H1 (cell line): ENCODE data around the gene FLT1. TPM values are rescaled to one million over a fixed set of nuclear protein-coding genes. Genes with fewer than 3 reads are reported as not detected.

Experiments used
- CTCF ChIA-PET: fragments of 300-600 bp; sonication (Branson Sonifier 250); formaldehyde crosslinking; loops from one replicate; lab custom pipeline; 2021; ENCODE audit not compliant: partially characterized antibody; lab: Charles Lee
- POLR2A ChIA-PET: fragments of 300-600 bp; sonication (Branson Sonifier 250); formaldehyde crosslinking; loops from one replicate; lab custom pipeline; 2021; ENCODE audit warnings: inconsistent platforms; ENCODE audit not compliant: partially characterized antibody; lab: Charles Lee
- DNase-seq, 2 experiments: peaks; one replicate each; pipeline versions ENCODE4 v3.0.0 to v3.0.0-alpha.2; 2010 to 2022; ENCODE audit warnings: low spot score in 2 of 2, low read depth in 1 of 2, mixed read lengths in 1 of 2
- FAIRE-seq: peaks from 2 replicates; lab custom pipeline; 2011; peaks lifted over from hg19 to GRCh38; lab: Jason Lieb, UNC
- H2AFZ ChIP-seq: 2 replicates; pipeline ENCODE4 v1.8.1; 2012; ENCODE audit warnings: low read length, inconsistent platforms
- H2AK5ac ChIP-seq: 2 replicates; pipeline ENCODE4 v1.6.1; 2013; ENCODE audit warnings: low read depth, low read length
- H2BK120ac ChIP-seq: replicated peaks from 2 replicates; pipeline ENCODE3; 2013; ENCODE audit warnings: low read depth, low read length, inconsistent platforms
- H2BK12ac ChIP-seq: 2 replicates; pipeline ENCODE4 v1.6.1; 2013; ENCODE audit warnings: low read depth, low read length
- H2BK15ac ChIP-seq: 2 replicates; pipeline ENCODE4 v1.6.1; 2013; ENCODE audit warnings: low read length
- H2BK20ac ChIP-seq: 2 replicates; pipeline ENCODE4 v1.6.1; 2013; ENCODE audit warnings: low read length
- H2BK5ac ChIP-seq: 2 replicates; pipeline ENCODE4 v1.6.1; 2013; ENCODE audit warnings: low read depth, low read length
- H3K14ac ChIP-seq: 2 replicates; pipeline ENCODE4 v1.6.1; 2013; ENCODE audit warnings: inconsistent platforms; ENCODE audit not compliant: insufficient read length
- H3K18ac ChIP-seq: 2 replicates; pipeline ENCODE4 v1.6.1; 2013; ENCODE audit warnings: low read length; ENCODE audit errors: extremely low read depth
- H3K23ac ChIP-seq: 2 replicates; pipeline ENCODE4 v1.6.1; 2013; ENCODE audit warnings: inconsistent platforms; ENCODE audit not compliant: insufficient read length
- H3K23me2 ChIP-seq: 2 replicates; pipeline ENCODE4 v1.6.1; 2013; ENCODE audit warnings: low read depth, low read length
- H3K27ac ChIP-seq: 2 replicates; pipeline ENCODE4 v1.6.1; 2011; ENCODE audit warnings: low read depth, low read length, inconsistent platforms
- H3K27me3 ChIP-seq, 4 experiments: replicated peaks in 1 of 4; 1 replicate in 1 of 4; 2 replicates in 3 of 4; pipeline versions ENCODE4 v1.6.1 to v1.8.1; 2011 to 2013; ENCODE audit warnings: low read length in 3 of 4, mild to moderate bottlenecking in 3 of 4, inconsistent platforms in 2 of 4, mixed read lengths in 2 of 4, moderate library complexity in 1 of 4; ENCODE audit not compliant: control insufficient read depth in 3 of 4, insufficient read depth in 3 of 4; ENCODE audit errors: extremely low read depth in 1 of 4
- H3K36me3 ChIP-seq, 4 experiments: 2 replicates each; pipeline versions ENCODE4 v1.6.1 to v1.8.1; 2011 to 2013; ENCODE audit warnings: mild to moderate bottlenecking in 4 of 4, low read length in 3 of 4, moderate library complexity in 2 of 4, control low read depth in 1 of 4, inconsistent platforms in 1 of 4; ENCODE audit not compliant: insufficient read depth in 4 of 4, control insufficient read depth in 2 of 4
- H3K4ac ChIP-seq: replicated peaks from 2 replicates; pipeline ENCODE3; 2013; ENCODE audit warnings: low read length, low read depth, mixed read lengths, inconsistent platforms; ENCODE audit not compliant: insufficient read length
- H3K4me1 ChIP-seq, 4 experiments: replicated peaks in 1 of 4; 1 replicate in 1 of 4; 2 replicates in 3 of 4; pipeline versions ENCODE4 v1.6.1 to v1.8.1; 2011 to 2013; ENCODE audit warnings: low read length in 3 of 4, inconsistent platforms in 2 of 4, mixed read lengths in 1 of 4; ENCODE audit not compliant: insufficient read depth in 4 of 4, control insufficient read depth in 3 of 4
- H3K4me2 ChIP-seq, 2 experiments: 2 replicates each; pipeline versions ENCODE4 v1.6.1 to v1.8.1; 2011 to 2013; ENCODE audit warnings: low read depth in 2 of 2, low read length in 2 of 2, control low read depth in 1 of 2, inconsistent platforms in 1 of 2, mild to moderate bottlenecking in 1 of 2; ENCODE audit not compliant: insufficient read depth in 1 of 2
- H3K4me3 ChIP-seq, 4 experiments: fragments of 200-600, 300-600 bp in 1 of 4; sonication (generic), shearing (Covaris generic), sonication (Bioruptor Twin) in 1 of 4; 2 replicates each; pipeline versions ENCODE4 v1.5.1 to v1.8.1; 2011 to 2016; ENCODE audit warnings: low read length in 4 of 4, low read depth in 3 of 4, control low read depth in 2 of 4, inconsistent platforms in 2 of 4, mild to moderate bottlenecking in 2 of 4, mixed read lengths in 1 of 4, moderate library complexity in 1 of 4; ENCODE audit not compliant: insufficient read depth in 2 of 4; ENCODE audit errors: extremely low read depth in 1 of 4
- H3K56ac ChIP-seq: replicated peaks from 2 replicates; pipeline ENCODE3; 2013; ENCODE audit warnings: low read depth, mild to moderate bottlenecking, mixed read lengths, low read length, inconsistent platforms; ENCODE audit not compliant: insufficient read length
- H3K79me1 ChIP-seq: 2 replicates; pipeline ENCODE4 v1.6.1; 2013; ENCODE audit warnings: low read depth, low read length, control low read depth
- H3K79me2 ChIP-seq, 2 experiments: 2 replicates each; pipeline versions ENCODE4 v1.6.1 to v1.8.1; 2012 to 2013; ENCODE audit warnings: low read length in 2 of 2, mild to moderate bottlenecking in 2 of 2, inconsistent platforms in 1 of 2; ENCODE audit not compliant: insufficient read depth in 2 of 2, control insufficient read depth in 1 of 2
- H3K9ac ChIP-seq, 4 experiments: replicated peaks in 1 of 4; 1 replicate in 1 of 4; 2 replicates in 3 of 4; pipeline versions ENCODE4 v1.6.1 to v1.8.1; 2011 to 2013; ENCODE audit warnings: low read depth in 3 of 4, low read length in 3 of 4, control low read depth in 2 of 4, mild to moderate bottlenecking in 2 of 4, moderate library complexity in 2 of 4, inconsistent platforms in 1 of 4; ENCODE audit errors: extremely low read depth in 1 of 4
- H3K9me3 ChIP-seq, 2 experiments: 2 replicates each; pipeline versions ENCODE4 v1.6.1 to v1.8.1; 2012 to 2013; ENCODE audit warnings: mild to moderate bottlenecking in 2 of 2, moderate library complexity in 2 of 2, control low read depth in 1 of 2, inconsistent platforms in 1 of 2, low read depth in 1 of 2, low read length in 1 of 2, mixed read lengths in 1 of 2; ENCODE audit not compliant: insufficient read depth in 2 of 2
- H4K20me1 ChIP-seq, 2 experiments: replicated peaks in 1 of 2; 2 replicates each; pipeline versions ENCODE3 to v1.8.1; 2011 to 2013; ENCODE audit warnings: inconsistent platforms in 2 of 2, low read length in 2 of 2, mild to moderate bottlenecking in 1 of 2; ENCODE audit not compliant: insufficient read depth in 2 of 2, control insufficient read depth in 1 of 2
- H4K5ac ChIP-seq: 2 replicates; pipeline ENCODE4 v1.6.1; 2013; ENCODE audit warnings: low read length, low read depth, mixed read lengths, inconsistent platforms; ENCODE audit not compliant: insufficient read length
- H4K8ac ChIP-seq: 2 replicates; pipeline ENCODE4 v1.8.0; 2013; ENCODE audit warnings: mild to moderate bottlenecking, moderate library complexity, low read length, inconsistent platforms; ENCODE audit not compliant: insufficient read depth; ENCODE audit errors: extremely low read depth
- H4K91ac ChIP-seq: replicated peaks from 2 replicates; pipeline ENCODE3; 2013; ENCODE audit warnings: low read length, mixed read lengths, inconsistent platforms; ENCODE audit not compliant: insufficient read length
- BCL11A ChIP-seq, 2 experiments: IDR thresholded peaks; one replicate each; pipeline ENCODE4 v1.6.1; 2011; ENCODE audit warnings: low read depth in 2 of 2, low read length in 2 of 2, mild to moderate bottlenecking in 2 of 2
- BRCA1 ChIP-seq: IDR thresholded peaks from 2 replicates; pipeline ENCODE4 v1.6.1; 2012; ENCODE audit warnings: low read depth, low read length, improper control_type of control experiment
- CHD2 ChIP-seq: IDR thresholded peaks from 2 replicates; pipeline ENCODE4 v1.6.1; 2012; ENCODE audit warnings: low read length, improper control_type of control experiment
- CREB1 ChIP-seq: IDR thresholded peaks from 2 replicates; pipeline ENCODE4 v1.6.1; 2012; ENCODE audit warnings: inconsistent platforms
- HDAC2 ChIP-seq, 2 experiments: fragments of 300-600 bp in 1 of 2; sonication (generic) in 1 of 2; IDR thresholded peaks; 2 replicates each; pipeline ENCODE4 v1.6.1; 2011 to 2012; ENCODE audit warnings: low read depth in 2 of 2, low read length in 2 of 2, mild to moderate bottlenecking in 2 of 2, moderate library complexity in 2 of 2, borderline replicate concordance in 1 of 2, inconsistent platforms in 1 of 2
- HDAC6 ChIP-seq: IDR thresholded peaks from one replicate; pipeline ENCODE4 v1.7.1; 2012; ENCODE audit warnings: low read depth, mild to moderate bottlenecking, inconsistent platforms, low read length, moderate library complexity
- JUND ChIP-seq: IDR thresholded peaks from 2 replicates; pipeline ENCODE4 v1.6.1; 2011; ENCODE audit warnings: mild to moderate bottlenecking, improper control_type of control experiment, low read length
- KDM1A ChIP-seq: fragments of 200-600, 300-600 bp; sonication (generic); IDR thresholded peaks from 2 replicates; pipeline ENCODE4 v1.7.1; 2016; ENCODE audit warnings: mild to moderate bottlenecking, low read length, borderline replicate concordance
- MAFK ChIP-seq: IDR thresholded peaks from 2 replicates; pipeline ENCODE4 v1.6.1; 2012; ENCODE audit warnings: low read depth, mild to moderate bottlenecking, improper control_type of control experiment, low read length
- POU5F1 ChIP-seq: IDR thresholded peaks from 2 replicates; pipeline ENCODE4 v1.6.1; 2011; ENCODE audit warnings: low read depth, mild to moderate bottlenecking, low read length, moderate library complexity
- SP2 ChIP-seq: IDR thresholded peaks from 2 replicates; pipeline ENCODE4 v1.6.1; 2012; ENCODE audit warnings: mild to moderate bottlenecking, low read length, inconsistent platforms
- SUZ12 ChIP-seq: fragments of 200-600 bp; sonication (generic); IDR thresholded peaks from 2 replicates; pipeline ENCODE4 v1.6.1; 2012; ENCODE audit warnings: mild to moderate bottlenecking, inconsistent platforms, low read length, moderate library complexity, mixed read lengths
- TAF1 ChIP-seq: IDR thresholded peaks from 2 replicates; pipeline ENCODE4 v1.6.1; 2011; ENCODE audit warnings: mild to moderate bottlenecking, low read depth, low read length
- TAF7 ChIP-seq: optimal IDR thresholded peaks from 2 replicates; pipeline ENCODE3; 2011; ENCODE audit warnings: low read depth, mild to moderate bottlenecking, inconsistent platforms, low read length, moderate library complexity, borderline replicate concordance
- TCF12 ChIP-seq: IDR thresholded peaks from 2 replicates; pipeline ENCODE4 v1.6.1; 2011; ENCODE audit warnings: low read depth, mild to moderate bottlenecking, low read length
- WGBS, 2 experiments: shearing (Covaris generic) in 1 of 2; methylation state at CpG; one replicate each; pipeline versions ENCODE4 v1.1.6 to v1.1.7; 2013 to 2015; ENCODE audit warnings: low lambda C conversion rate in 2 of 2, mixed read lengths in 2 of 2, inconsistent platforms in 1 of 2, low coverage in 1 of 2, missing lambda C conversion rate in 1 of 2; ENCODE audit not compliant: insufficient replicate concordance in 2 of 2, insufficient coverage in 1 of 2, insufficient read length in 1 of 2; ENCODE audit errors: extremely low coverage in 1 of 2, missing lambda C conversion rate in 1 of 2; 5-methylcytosine and 5-hydroxymethylcytosine counted together
- polyA plus RNA-seq, 7 experiments: library from polyadenylated mRNA; depleted of rRNA in 3 of 7; stranded (reverse) in 5 of 7; unstranded in 2 of 7; fragments of >200 nt in 5 of 7; fragments of 200-250 nt in 2 of 7; gene quantifications; 1 replicate in 5 of 7; 2 replicates in 1 of 7; 4 replicates in 1 of 7; pipeline versions ENCODE4 v1.2.1 to v1.2.3, GENCODE V29; 2011 to 2013; ENCODE audit warnings: missing spikeins in 2 of 7, mixed read lengths in 2 of 7
- total RNA-seq: library from RNA; stranded (reverse); fragmentation: NEBNext Ultra II Directional; extraction: Animal tissue kit (Norgen Biotek cat#: 25700); gene quantifications from 2 replicates; pipeline ENCODE4 v1.2.1, GENCODE V29; 2021

Gene FLT1
- total and polyA plus RNA-seq, 2 of the 8 experiments (the other 6 are each of a cell fraction or from before 2014, with no cell fraction given), result 19.7 to 90.2 TPM

GRCh38 chr13:28485551-28485950 lies 9.4 kb downstream of the FLT1 start:
- WGBS, 2 experiments, result 84% methylated on average over 7 of the region's 7 CpGs; no CpG with 5 or more reads in 1 of the 2 experiments
- Histone ChIP-seq H3K79me2 (peaks cover 14 to 98% of the 10 kb centered on the region in 2 experiments), H4K5ac (no peak overlapping the region), H3K27ac (no peak overlapping the region), H4K91ac (no peak overlapping the region), H3K4me2 (no peak overlapping the region; a peak in 1 of 4 replicates), H3K4me3 (no peak overlapping the region), H3K36me3 (peaks cover 0 to 6% (median 2%) of the 10 kb centered on the region in 4 experiments; a peak in 5 of 8 replicates), H3K27me3 (no peaks in the 10 kb centered on the region), H3K23me2 (no peaks in the 10 kb centered on the region), H3K9me3 (no peaks in the 10 kb centered on the region; a peak in 1 of 4 replicates), H3K14ac (no peak overlapping the region), H2BK120ac (no peak overlapping the region), H2BK20ac (no peak overlapping the region), H3K4me1 (peaks cover 6 to 31% (median 12%) of the 10 kb centered on the region in 4 experiments; a peak in 6 of 7 replicates), H2BK5ac (no peak overlapping the region), H3K79me1 (peaks cover 9% of the 10 kb centered on the region), H4K20me1 (peaks cover 18 to 21% of the 10 kb centered on the region in 2 experiments), H3K9ac (no peak overlapping the region), H2AFZ (no peak overlapping the region), H4K8ac (no peak overlapping the region), H3K23ac (no peak overlapping the region), H3K18ac (no peak overlapping the region), H2BK15ac (0 out of 2 replicates have a peak overlapping the region, but pooled peaks have one; percentile 38), H2BK12ac (no peak overlapping the region), H2AK5ac (no peak overlapping the region), H3K4ac (no peak overlapping the region), H3K56ac (no peak overlapping the region)
- CTCF ChIA-PET, result interaction anchor here (1.0 kb wide), 1 partner anchor 9 kb away, joined by 3 read pairs; no protein-coding TSS in a partner anchor
- DNase-seq, result no peak
- FAIRE-seq, result no peak
- no peak for TF ChIP-seq SUZ12
- TF ChIP-seq BCL11A (IDR thresholded peaks at IDR 0.05; ENCODE audit: low read depth in 2 of 2, low read length in 2 of 2), result no peak
- TF ChIP-seq JUND, result no peak
- no peak for TF ChIP-seq TAF1
- no peak for TF ChIP-seq TAF7
- TF ChIP-seq TCF12, result no peak
- TF ChIP-seq POU5F1, result no peak
- TF ChIP-seq HDAC6, result no peak
- no peak for TF ChIP-seq SP2
- no peak for TF ChIP-seq HDAC2 (IDR thresholded peaks at IDR 0.05; ENCODE audit: borderline replicate concordance in 1 of 2, low read depth in 2 of 2, low read length in 2 of 2)
- TF ChIP-seq CHD2, result no peak
- TF ChIP-seq KDM1A, result no peak
- no peak for TF ChIP-seq MAFK
- no peak for TF ChIP-seq CREB1
- TF ChIP-seq BRCA1, result no peak
- POLR2A ChIA-PET, result interaction anchor here (1.1 to 1.4 kb wide), 4 partner anchors 11 to 173 kb away, joined by 3 to 5 read pairs (median 3); partner anchors contain the start of gene POMP
